Stomach smooth muscle (tissue), 2 donors: Measurements from ENCODE around the gene DMBX1.

ENCODE experiments used
- H3K27ac ChIP-seq: one replicate; pipeline ENCODE4 v1.7.0; 2013; ENCODE audit warnings: mild to moderate bottlenecking, low read length, inconsistent platforms
- H3K27me3 ChIP-seq, 2 donors: one replicate each; pipeline ENCODE4 v1.7.0; 2013; ENCODE audit warnings: low read length in 2 of 2; ENCODE audit not compliant: insufficient read depth in 2 of 2, control insufficient read depth in 1 of 2
- H3K36me3 ChIP-seq, 2 donors: one replicate each; pipeline ENCODE4 v1.7.0; 2013; ENCODE audit warnings: low read length in 2 of 2; ENCODE audit not compliant: control insufficient read depth in 2 of 2, insufficient read depth in 2 of 2
- H3K4me1 ChIP-seq: one replicate; pipeline ENCODE4 v1.7.0; 2013; ENCODE audit warnings: low read length; ENCODE audit not compliant: control insufficient read depth, insufficient read depth
- H3K4me3 ChIP-seq, 2 donors: one replicate each; pipeline ENCODE4 v1.7.0; 2013; ENCODE audit warnings: low read length in 2 of 2
- H3K9ac ChIP-seq, 2 donors: one replicate each; pipeline ENCODE4 v1.7.0; 2013; ENCODE audit warnings: low read length in 2 of 2, mild to moderate bottlenecking in 1 of 2
- H3K9me3 ChIP-seq, 2 donors: one replicate each; pipeline ENCODE4 v1.7.0; 2013; ENCODE audit warnings: low read length in 2 of 2; ENCODE audit not compliant: control insufficient read depth in 2 of 2
- donor health status: healthy.
- donor health status: Pancreatic carcinoma.

DMBX1 gene

GRCh38 chr1:46520063-46520911, 30.7 kb downstream of the DMBX1 start:
- H3K27ac ChIP-seq: no peak overlapping the region
- no peaks in the 10 kb centered on the region for H3K9me3 ChIP-seq
- H3K27me3 ChIP-seq: peaks cover 5 to 21% of the 10 kb centered on the region in 2 donors
- H3K4me3 ChIP-seq: no peak overlapping the region
- H3K4me1 ChIP-seq: peaks cover 3% of the 10 kb centered on the region
- no peaks in the 10 kb centered on the region for H3K36me3 ChIP-seq
- no peak overlapping the region for H3K9ac ChIP-seq

DNA sequence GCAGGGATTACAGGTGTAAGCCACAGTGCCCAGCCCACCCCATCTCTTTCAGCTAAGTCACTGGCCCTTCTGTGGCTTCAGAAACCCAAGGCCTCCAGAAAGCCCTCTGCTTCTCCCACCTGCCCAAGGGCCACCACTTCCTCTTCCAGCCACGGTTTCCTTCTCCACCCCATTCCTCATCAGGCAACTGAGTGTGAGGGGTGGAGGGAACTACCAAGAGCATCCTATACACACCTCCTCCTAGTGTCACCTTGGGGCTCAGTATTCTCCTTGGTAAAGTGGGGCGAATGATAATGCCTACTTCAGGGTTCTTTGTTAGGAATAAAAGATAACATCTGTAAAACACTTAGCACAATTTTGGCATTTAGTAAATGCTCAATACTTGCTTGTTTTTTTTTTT, 31.8 kb downstream of the DMBX1 start:
- Histone ChIP-seq H3K27ac (no peak overlapping the region), H3K4me1 (peaks cover 3% of the 10 kb centered on the region), H3K27me3 (peaks cover 7 to 21% of the 10 kb centered on the region in 2 donors), H3K36me3 (no peaks in the 10 kb centered on the region), H3K4me3 (no peak overlapping the region), H3K9me3 (no peaks in the 10 kb centered on the region), H3K9ac (no peak overlapping the region)

DNA sequence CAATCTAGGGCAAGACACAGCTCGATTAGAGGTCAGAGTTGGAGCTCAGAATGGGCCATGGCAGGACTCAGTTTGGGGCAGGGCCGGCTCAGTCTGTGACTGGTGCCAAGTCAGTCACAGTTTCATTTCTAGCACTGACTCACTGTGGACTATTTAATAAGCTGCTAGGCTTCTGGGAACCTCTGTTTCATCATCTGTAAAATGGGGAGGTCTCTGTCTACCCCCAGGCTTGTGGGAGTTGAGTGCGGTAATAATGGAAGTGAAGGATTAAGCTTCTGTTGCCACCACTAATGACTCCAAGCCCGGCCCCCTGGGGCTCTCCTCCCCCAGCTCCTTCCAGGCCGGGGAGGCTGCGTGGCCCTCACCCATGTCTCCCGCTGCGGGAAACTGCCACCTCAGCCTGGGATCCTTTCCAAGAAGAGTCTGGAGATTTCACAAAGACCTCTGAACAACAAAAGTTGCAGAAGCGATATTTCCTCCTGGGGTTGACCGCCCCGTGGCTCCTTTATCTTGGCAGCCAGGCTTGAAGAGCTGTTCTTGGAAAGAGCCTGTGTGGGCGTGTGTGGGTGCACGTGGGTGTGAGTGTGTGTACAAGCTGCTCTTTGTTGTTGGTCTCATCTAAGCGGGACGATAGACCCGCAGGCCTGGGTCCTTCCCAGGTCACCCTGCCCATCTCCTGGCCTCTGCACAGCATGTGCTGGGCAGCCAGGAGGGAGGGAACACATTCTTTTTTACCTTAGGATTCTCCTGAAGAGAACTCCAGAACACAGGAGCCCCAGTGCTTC, 32.7 kb downstream of the DMBX1 start:
- Histone ChIP-seq H3K27ac (no peak overlapping the region), H3K27me3 (peaks cover 11 to 15% of the 10 kb centered on the region in 2 donors), H3K4me3 (no peak overlapping the region), H3K36me3 (no peaks in the 10 kb centered on the region), H3K9me3 (no peaks in the 10 kb centered on the region), H3K4me1 (peaks cover 3% of the 10 kb centered on the region), H3K9ac (no peak overlapping the region)

GRCh38 chr1:46522969-46523320, 33.3 kb downstream of the DMBX1 start:
- Histone ChIP-seq H3K4me1 (peaks cover 5% of the 10 kb centered on the region), H3K36me3 (no peaks in the 10 kb centered on the region), H3K27me3 (peaks cover 12 to 19% of the 10 kb centered on the region in 2 donors), H3K9me3 (no peaks in the 10 kb centered on the region), H3K27ac (no peak overlapping the region), H3K4me3 (no peak overlapping the region), H3K9ac (no peak overlapping the region)

DNA sequence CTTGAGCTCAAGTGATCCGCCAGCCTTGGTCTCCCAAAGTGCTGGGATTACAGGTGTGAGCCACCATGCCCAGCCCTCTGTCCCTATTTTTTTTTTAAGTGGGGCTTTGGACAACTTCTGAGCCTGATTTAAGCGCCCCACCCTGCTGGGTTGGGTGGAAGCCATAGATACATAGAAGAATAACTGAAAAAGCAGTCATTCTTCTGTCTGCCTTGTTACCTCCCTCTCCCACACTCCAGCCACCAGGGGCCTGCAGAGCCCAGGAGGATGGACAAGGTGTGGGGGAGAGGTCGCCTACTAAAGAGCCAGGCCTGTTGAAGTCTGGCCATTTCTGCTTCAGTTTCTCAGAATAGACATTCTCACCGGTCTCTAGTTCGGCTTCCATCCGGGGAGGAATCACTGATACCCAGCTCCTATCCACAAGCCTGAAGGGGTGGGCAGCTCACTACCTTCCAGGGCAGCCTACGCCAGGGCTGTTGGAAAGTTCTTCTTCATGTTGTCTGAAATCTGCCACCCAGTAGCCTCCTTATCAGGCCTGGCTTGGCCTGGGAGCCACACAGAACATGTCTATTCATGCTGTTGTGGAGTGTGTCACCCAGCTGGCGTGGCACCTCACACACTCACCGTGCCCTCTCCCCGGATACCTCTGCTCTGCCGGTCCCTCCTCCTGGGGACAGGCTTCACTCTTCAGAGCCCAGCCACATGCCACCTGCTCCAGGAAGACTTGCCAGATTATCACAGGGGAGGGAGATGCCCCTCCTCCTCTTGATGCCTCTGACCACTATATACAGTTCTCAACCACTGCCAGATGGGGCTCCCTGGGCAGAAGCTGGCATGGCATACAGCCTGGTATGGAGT, 34.1 kb downstream of the DMBX1 start:
- Histone ChIP-seq H3K36me3 (no peaks in the 10 kb centered on the region), H3K4me1 (peaks cover 5% of the 10 kb centered on the region)

DNA sequence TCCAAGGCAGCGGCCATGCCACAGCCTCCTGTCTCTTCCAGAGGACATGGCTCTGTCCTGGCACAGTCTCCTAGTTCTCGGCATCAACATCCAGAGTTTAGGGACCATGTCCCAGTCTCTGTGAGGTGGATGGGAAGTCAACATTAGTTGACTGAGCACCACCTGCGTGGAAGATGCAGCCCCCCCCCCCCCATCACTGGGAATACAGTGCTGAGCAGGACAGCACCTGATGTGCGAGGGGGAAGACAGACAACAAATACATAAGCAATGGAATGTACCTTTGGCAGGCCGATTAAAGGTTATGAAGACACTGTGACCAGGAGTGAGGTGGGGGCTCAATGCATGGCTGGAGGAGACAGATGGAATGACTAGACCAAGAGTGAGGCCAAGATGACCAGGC, 35.2 kb downstream of the DMBX1 start:
- no peaks in the 10 kb centered on the region for H3K9me3 ChIP-seq

More for the DNA sequence above, 34.1 kb downstream of the DMBX1 start:
- Histone ChIP-seq H3K4me3 (no peak overlapping the region), H3K9ac (no peak overlapping the region), H3K27ac (no peak overlapping the region), H3K9me3 (no peaks in the 10 kb centered on the region), H3K27me3 (peaks cover 12 to 21% of the 10 kb centered on the region in 2 donors)

DNA sequence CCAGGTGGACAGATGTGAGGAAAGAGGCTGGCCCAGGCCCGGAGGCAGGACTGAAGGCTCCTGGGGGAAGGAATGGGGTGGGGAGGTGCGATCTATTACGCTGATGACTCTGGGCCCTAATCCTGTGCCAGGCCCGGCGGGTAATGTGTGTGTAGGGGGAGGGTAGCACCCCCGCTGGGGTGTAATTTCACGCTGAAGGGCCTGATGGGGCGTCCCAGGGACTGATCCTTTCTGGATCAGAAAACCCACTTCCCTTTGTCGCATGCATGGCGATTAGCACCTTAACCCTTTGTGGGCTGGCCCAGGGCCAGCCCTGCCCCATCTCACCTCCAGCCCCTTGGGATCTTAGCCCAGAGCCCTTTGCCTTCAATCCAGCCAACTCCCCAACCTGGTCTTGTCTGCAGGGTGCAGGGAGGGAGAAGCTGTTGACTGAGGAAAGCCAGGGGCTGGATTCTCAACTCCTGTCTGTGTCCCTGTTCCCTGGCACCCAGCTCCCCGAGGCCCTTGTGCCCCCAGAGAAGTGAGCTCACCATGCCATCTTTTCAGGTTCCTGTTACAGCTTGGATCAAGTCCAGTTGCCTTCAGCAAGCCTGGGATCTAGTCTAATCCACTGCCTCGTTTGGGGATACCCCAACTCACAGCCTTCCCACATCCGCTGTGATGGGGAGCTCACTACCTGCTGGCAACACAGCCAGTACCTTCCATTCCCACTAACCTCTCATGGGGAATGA, 35.8 kb downstream of the DMBX1 start:
- H3K27ac ChIP-seq: no peak overlapping the region
- no peaks in the 10 kb centered on the region for H3K9me3 ChIP-seq
- H3K9ac ChIP-seq: no peak overlapping the region
- no peak overlapping the region for H3K4me3 ChIP-seq
- H3K4me1 ChIP-seq: peaks cover 5% of the 10 kb centered on the region
- no peaks in the 10 kb centered on the region for H3K36me3 ChIP-seq
- peaks cover 14 to 25% of the 10 kb centered on the region in 2 donors for H3K27me3 ChIP-seq

More for the DNA sequence above, 35.2 kb downstream of the DMBX1 start:
- no peak overlapping the region for H3K9ac ChIP-seq
- peaks cover 5% of the 10 kb centered on the region for H3K4me1 ChIP-seq
- no peak overlapping the region for H3K27ac ChIP-seq
- no peaks in the 10 kb centered on the region for H3K36me3 ChIP-seq
- H3K4me3 ChIP-seq: no peak overlapping the region
- peaks cover 14 to 25% of the 10 kb centered on the region in 2 donors for H3K27me3 ChIP-seq

DNA sequence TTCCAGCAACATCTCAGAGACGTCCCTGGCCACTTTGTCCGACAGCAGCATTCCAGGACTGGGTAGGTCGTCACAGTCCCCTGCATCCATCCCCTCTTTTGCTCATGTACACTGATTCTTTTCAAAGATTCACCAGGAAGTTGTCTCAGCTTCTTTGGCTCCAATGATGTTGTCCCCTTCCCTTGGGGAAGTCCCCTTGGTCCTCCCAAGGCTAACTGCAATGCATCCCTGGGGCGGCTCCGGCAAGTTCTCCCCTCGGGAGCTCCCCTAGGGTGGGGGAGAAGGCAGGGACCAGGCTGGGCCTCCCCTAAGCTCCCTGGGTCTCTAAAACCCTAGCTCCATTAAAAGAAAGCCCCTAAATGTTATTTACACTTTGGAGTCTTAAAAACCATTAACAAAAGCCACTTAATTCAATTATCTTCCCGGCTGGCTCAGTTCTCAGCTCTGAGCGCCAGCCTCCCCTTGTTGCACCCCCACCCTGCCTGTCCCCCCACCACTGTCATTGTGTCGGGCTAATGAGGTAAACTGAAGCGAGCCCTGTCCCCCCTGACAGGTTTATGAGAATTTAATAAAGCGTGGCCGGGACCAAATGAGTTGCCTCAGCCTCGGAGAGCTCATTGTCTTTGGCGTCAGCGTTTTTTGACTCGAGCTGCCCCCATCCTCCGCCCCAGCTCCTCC, 36.5 kb downstream of the DMBX1 start:
- Histone ChIP-seq H3K27me3 (peaks cover 14 to 25% of the 10 kb centered on the region in 2 donors), H3K36me3 (no peaks in the 10 kb centered on the region), H3K9me3 (no peaks in the 10 kb centered on the region), H3K9ac (no peak overlapping the region), H3K27ac (no peak overlapping the region), H3K4me3 (no peak overlapping the region), H3K4me1 (peaks cover 5% of the 10 kb centered on the region)

DNA sequence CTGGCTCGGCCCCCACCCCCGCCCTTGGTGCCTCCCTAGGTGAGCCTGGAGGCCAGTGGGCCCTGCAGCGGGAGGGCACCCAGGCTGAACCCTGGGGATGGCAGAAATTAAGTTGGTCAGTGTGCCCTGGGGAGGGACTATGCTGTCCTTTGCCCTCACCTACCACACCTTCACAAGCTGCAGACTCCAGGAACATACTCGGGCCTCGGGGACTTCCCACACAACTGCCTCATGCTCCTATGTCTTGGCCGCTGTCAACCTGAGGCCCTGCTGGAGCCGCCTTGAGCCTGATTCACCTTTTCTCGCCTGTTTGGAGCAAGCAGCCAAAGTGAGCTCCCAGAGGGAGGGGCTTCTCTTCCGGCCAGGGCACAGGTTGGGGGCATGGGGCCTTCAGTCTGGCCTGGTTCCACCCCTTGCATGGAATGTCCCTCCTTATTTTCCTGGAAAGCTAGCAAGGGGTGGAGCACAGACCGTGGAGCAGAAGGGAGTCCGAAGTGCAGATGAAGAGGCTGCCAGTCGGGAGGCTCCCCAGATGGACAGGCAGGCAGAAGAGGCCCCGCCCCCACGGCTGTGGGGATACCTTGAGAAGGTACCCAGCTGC, 37.2 kb downstream of the DMBX1 start:
- Histone ChIP-seq H3K9me3 (no peaks in the 10 kb centered on the region), H3K4me1 (peaks cover 5% of the 10 kb centered on the region), H3K27ac (no peak overlapping the region), H3K4me3 (no peak overlapping the region), H3K9ac (no peak overlapping the region), H3K36me3 (no peaks in the 10 kb centered on the region), H3K27me3 (peaks cover 14 to 25% of the 10 kb centered on the region in 2 donors)
